Prostate gland (tissue), 2 donors: ENCODE measurements around the gene LDLRAD4.

Experiments
- POLR2A ChIP-seq: fragments of 450-650 bp; IDR thresholded peaks from one replicate; pipeline ENCODE4 v1.6.1; 2016; ENCODE audit warnings: antibody characterized with exemption, mild to moderate bottlenecking
- POLR2AphosphoS5 ChIP-seq: sonication (generic); formaldehyde crosslinking; IDR thresholded peaks from one replicate; pipeline ENCODE4 v1.6.1; 2017; ENCODE audit warnings: antibody characterized with exemption
- TF ChIP-seq, protein P1 (sequence below), 4 experiments: fragments of 200-600 bp in 2 of 4; fragments of 450-650 bp in 2 of 4; sonication (generic) in 2 of 4; IDR thresholded peaks; 1 replicate in 3 of 4; 2 replicates in 1 of 4; pipeline ENCODE4 v1.5.1; 2016 to 2019; ENCODE audit warnings: antibody characterized with exemption in 4 of 4, mild to moderate bottlenecking in 2 of 4, moderate library complexity in 2 of 4

DNA sequence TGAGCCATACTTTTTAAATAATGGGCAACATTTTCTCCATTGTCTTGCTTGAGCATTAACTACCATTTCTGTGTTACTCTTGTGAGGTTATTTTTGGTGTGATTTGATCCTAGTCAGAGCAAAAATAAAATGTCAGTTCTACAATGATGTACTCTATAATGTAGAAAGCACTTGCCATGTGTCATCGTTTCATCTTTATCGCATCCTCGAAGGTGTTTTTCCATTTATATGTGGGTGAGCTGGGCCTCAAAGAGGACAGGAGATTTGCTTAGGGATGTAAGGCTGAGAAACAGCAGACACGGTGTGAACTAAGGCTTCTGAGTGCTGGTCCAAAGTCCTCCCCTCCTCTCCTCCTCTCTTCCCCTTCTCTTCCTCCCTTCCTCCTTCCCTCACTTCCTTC lies 308.0 kb downstream of the LDLRAD4 start:
- TF ChIP-seq, protein P1, sequence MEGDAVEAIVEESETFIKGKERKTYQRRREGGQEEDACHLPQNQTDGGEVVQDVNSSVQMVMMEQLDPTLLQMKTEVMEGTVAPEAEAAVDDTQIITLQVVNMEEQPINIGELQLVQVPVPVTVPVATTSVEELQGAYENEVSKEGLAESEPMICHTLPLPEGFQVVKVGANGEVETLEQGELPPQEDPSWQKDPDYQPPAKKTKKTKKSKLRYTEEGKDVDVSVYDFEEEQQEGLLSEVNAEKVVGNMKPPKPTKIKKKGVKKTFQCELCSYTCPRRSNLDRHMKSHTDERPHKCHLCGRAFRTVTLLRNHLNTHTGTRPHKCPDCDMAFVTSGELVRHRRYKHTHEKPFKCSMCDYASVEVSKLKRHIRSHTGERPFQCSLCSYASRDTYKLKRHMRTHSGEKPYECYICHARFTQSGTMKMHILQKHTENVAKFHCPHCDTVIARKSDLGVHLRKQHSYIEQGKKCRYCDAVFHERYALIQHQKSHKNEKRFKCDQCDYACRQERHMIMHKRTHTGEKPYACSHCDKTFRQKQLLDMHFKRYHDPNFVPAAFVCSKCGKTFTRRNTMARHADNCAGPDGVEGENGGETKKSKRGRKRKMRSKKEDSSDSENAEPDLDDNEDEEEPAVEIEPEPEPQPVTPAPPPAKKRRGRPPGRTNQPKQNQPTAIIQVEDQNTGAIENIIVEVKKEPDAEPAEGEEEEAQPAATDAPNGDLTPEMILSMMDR (IDR thresholded peaks at IDR 0.05) = no peak
- TF ChIP-seq POLR2A = no peak
- no peak for TF ChIP-seq POLR2AphosphoS5
